HG03432 (cell line): Measurements from ENCODE around the gene THOC2.
A peak's percentile ranks its signal among the peaks of the same experiment; 100 is the strongest.
"Not testable (repeated sequence)": the region's sequence is repeated elsewhere in the genome, so short reads cannot be mapped to it uniquely, and the experiment has no call there.

ENCODE experiments used
- ATAC-seq: cut with Tn5 transposase; IDR thresholded peaks from one replicate; pipeline ENCODE4 v1.9.1; 2021; ENCODE audit warnings: mild to moderate bottlenecking, moderate library complexity; ENCODE audit not compliant: unreplicated experiment

Gene THOC2

GRCh38 chrX:123739474-123739873, 6.6 kb upstream of the THOC2 start:
- no peak for ATAC-seq

- ATAC-seq, result no peak
These were observed 5.6 kb upstream of the THOC2 start for GRCh38 chrX:123738378-123738940.

- ATAC-seq, result no peak
These were observed 3.6 kb upstream of the THOC2 start for GRCh38 chrX:123736333-123736921.

- ATAC-seq, result not testable (repeated sequence)
These were observed 2.3 kb upstream of the THOC2 start for GRCh38 chrX:123735137-123735536.

- ATAC-seq, result not testable (repeated sequence)
These were observed 1.2 kb upstream of the THOC2 start for GRCh38 chrX:123734079-123734478.

GRCh38 chrX:123731987-123732669, 724 bp downstream of the THOC2 start:
- ATAC-seq, result peak; percentile 13

- no peak for ATAC-seq
These were observed 1.4 kb downstream of the THOC2 start for GRCh38 chrX:123731258-123731986.

GRCh38 chrX:123728554-123728953, 4.3 kb downstream of the THOC2 start:
- ATAC-seq, result no peak

GRCh38 chrX:123728016-123728415, 4.8 kb downstream of the THOC2 start:
- ATAC-seq, result no peak

GRCh38 chrX:123722193-123722592, 10.7 kb downstream of the THOC2 start:
- ATAC-seq, result not testable (repeated sequence)

- no peak for ATAC-seq
These were observed 12.4 kb downstream of the THOC2 start for GRCh38 chrX:123720486-123720885.

- no peak for ATAC-seq
These were observed 19.0 kb downstream of the THOC2 start for GRCh38 chrX:123713841-123714240.

- ATAC-seq, result no peak
These were observed 19.4 kb downstream of the THOC2 start for GRCh38 chrX:123713434-123713833.

- not testable (repeated sequence) for ATAC-seq
These were observed 21.7 kb downstream of the THOC2 start for GRCh38 chrX:123711201-123711600.

- no peak for ATAC-seq
These were observed 28.1 kb downstream of the THOC2 start for GRCh38 chrX:123704781-123705180.

GRCh38 chrX:123698979-123699520, 33.8 kb downstream of the THOC2 start:
- no peak for ATAC-seq

GRCh38 chrX:123696334-123696733, 36.5 kb downstream of the THOC2 start:
- ATAC-seq, result no peak

GRCh38 chrX:123695242-123695641, 37.6 kb downstream of the THOC2 start:
- ATAC-seq, result no peak

GRCh38 chrX:123691776-123692175, 41.1 kb downstream of the THOC2 start:
- ATAC-seq, result no peak

GRCh38 chrX:123688524-123688923, 44.3 kb downstream of the THOC2 start:
- no peak for ATAC-seq

- ATAC-seq, result no peak
These were observed 47.6 kb downstream of the THOC2 start for GRCh38 chrX:123685232-123685631.
